Panc1 (cell line): Measurements from ENCODE around the gene CTNND2. TPM values are rescaled to one million over a fixed set of nuclear protein-coding genes. Genes with fewer than 3 reads are reported as not detected.

Source experiments
- ATAC-seq: fragments of 200-7000 bp; cut with Tn5 transposase; 2 replicates; pipeline ENCODE4 v1.9.1; 2020; ENCODE audit warnings: mild to moderate bottlenecking, moderate library complexity
- BruUV-seq: library from RNA; stranded (reverse); fragments of 400-500 nt; replicated peaks from 2 replicates; lab custom pipeline; 2021; lab: Mats Ljungman, UMichigan
- CTCF ChIA-PET: fragments of 300-600 bp; sonication (Branson Sonifier 250); formaldehyde crosslinking; loops from one replicate; lab custom pipeline; 2022; ENCODE audit warnings: antibody characterized with exemption; lab: Charles Lee
- POLR2A ChIA-PET: fragments of 300-600 bp; sonication (Branson Sonifier 250); formaldehyde crosslinking; loops from one replicate; lab custom pipeline; 2022; ENCODE audit warnings: antibody characterized with exemption; lab: Charles Lee
- DNase-seq: peaks from one replicate; pipeline ENCODE4 v3.0.0-alpha.2; 2010; ENCODE audit warnings: low read depth, low spot score
- H3K27ac ChIP-seq: 2 replicates; pipeline ENCODE4 v1.5.1; 2011; ENCODE audit warnings: mild to moderate bottlenecking, low read length, inconsistent platforms
- H3K27me3 ChIP-seq: fragments of 200-500 bp; sonication (Bioruptor generic); 2 replicates; pipeline ENCODE4 v1.6.0; 2014; ENCODE audit warnings: low read length, inconsistent platforms; ENCODE audit not compliant: control insufficient read depth, insufficient read depth
- H3K36me3 ChIP-seq: fragments of 200-500 bp; sonication (Bioruptor generic); 2 replicates; pipeline ENCODE4 v1.5.1; 2014; ENCODE audit warnings: inconsistent platforms, mild to moderate bottlenecking, low read length, moderate library complexity; ENCODE audit not compliant: control insufficient read depth, insufficient read depth
- H3K4me1 ChIP-seq: 2 replicates; pipeline ENCODE4 v1.5.1; 2011; ENCODE audit warnings: inconsistent platforms, mild to moderate bottlenecking, low read length, moderate library complexity; ENCODE audit not compliant: control insufficient read depth, insufficient read depth
- H3K4me3 ChIP-seq, 2 experiments: 2 replicates each; pipeline ENCODE4 v1.5.1; 2011 to 2012; ENCODE audit warnings: low read depth in 2 of 2, low read length in 2 of 2, mild to moderate bottlenecking in 2 of 2, inconsistent platforms in 1 of 2, moderate library complexity in 1 of 2
- H3K9me3 ChIP-seq: fragments of 200-500 bp; sonication (Bioruptor generic); 2 replicates; pipeline ENCODE4 v1.5.1; 2014; ENCODE audit warnings: low read depth, mild to moderate bottlenecking, inconsistent platforms, low read length, moderate library complexity; ENCODE audit not compliant: control insufficient read depth, insufficient read depth
- CTCF ChIP-seq: fragments of 450-650 bp; IDR thresholded peaks from 2 replicates; pipeline ENCODE4 v1.5.1; 2017; ENCODE audit warnings: mild to moderate bottlenecking
- POLR2AphosphoS5 ChIP-seq: IDR thresholded peaks from 2 replicates; pipeline ENCODE4 v1.6.1; 2012; ENCODE audit warnings: mild to moderate bottlenecking, low read depth, low read length, moderate library complexity
- REST ChIP-seq, 2 experiments: IDR thresholded peaks; 2 replicates each; pipeline ENCODE4 v1.6.1; 2011 to 2012; ENCODE audit warnings: low read depth in 2 of 2, control low read depth in 1 of 2, low read length in 1 of 2, mild to moderate bottlenecking in 1 of 2, moderate library complexity in 1 of 2; ENCODE audit not compliant: insufficient read depth in 1 of 2
- SIN3A ChIP-seq: IDR thresholded peaks from 2 replicates; pipeline ENCODE4 v1.6.1; 2012; ENCODE audit warnings: low read depth, mild to moderate bottlenecking, low read length, moderate library complexity, borderline replicate concordance; ENCODE audit not compliant: insufficient read depth
- TCF7L2 ChIP-seq: IDR thresholded peaks from 2 replicates; pipeline ENCODE4 v1.6.1; 2011; ENCODE audit warnings: mild to moderate bottlenecking, low read depth, low read length, inconsistent platforms
- in situ Hi-C: cut with HindIII; loops from 2 replicates; pipeline ENCODE4 v1.10.0; 2016; ENCODE audit warnings: low sequenced_read_pairs, low pct_unique_long_range_greater_than_20kb
- intact Hi-C: fragments of 100-400 bp; cut with micrococcal nuclease; formaldehyde crosslinking; loops from one replicate; pipeline ENCODE4 v1.10.0; 2022; ENCODE audit not compliant: unreplicated experiment
- total RNA-seq: library from RNA; stranded (reverse); gene quantifications from one replicate; pipeline ENCODE4 v1.2.1, GENCODE V29; 2021; ENCODE audit not compliant: unreplicated experiment

CTNND2 gene
- total RNA-seq, 1 experiment from 2014 or later = 1.0 TPM

GRCh38 chr5:11792621-11793020 is 111.6 kb downstream of the CTNND2 start:
- DNase-seq = no peak
- ChIA-PET CTCF (no interaction called here), POLR2A (no interaction called here)
- in situ Hi-C loops = no loop called here
- no peak for TF ChIP-seq TCF7L2
- no peak for TF ChIP-seq SIN3A
- TF ChIP-seq POLR2AphosphoS5 = no peak
- TF ChIP-seq REST (IDR thresholded peaks at IDR 0.05; ENCODE audit: insufficient read depth in 1 of 2, low read depth in 2 of 2, low read length in 1 of 2) = no peak
- no peak for TF ChIP-seq CTCF
- H3K4me1 ChIP-seq = no peaks in the 10 kb centered on the region
- H3K9me3 ChIP-seq = no peaks in the 10 kb centered on the region
- H3K4me3 ChIP-seq = no peak overlapping the region
- intact Hi-C loops = no loop called here
- H3K27me3 ChIP-seq = no peaks in the 10 kb centered on the region
- BruUV-seq = no TSS peak
- no peak overlapping the region for H3K27ac ChIP-seq
- no peak for ATAC-seq
- H3K36me3 ChIP-seq = no peaks in the 10 kb centered on the region

- in situ Hi-C loops = no loop called here
- ATAC-seq (no peak), DNase-seq (no peak)
- Histone ChIP-seq H3K9me3 (no peaks in the 10 kb centered on the region), H3K4me3 (no peak overlapping the region), H3K36me3 (no peaks in the 10 kb centered on the region), H3K27me3 (no peaks in the 10 kb centered on the region), H3K27ac (no peak overlapping the region), H3K4me1 (no peaks in the 10 kb centered on the region)
- no TSS peak for BruUV-seq
- TF ChIP-seq POLR2AphosphoS5 (no peak), REST (IDR thresholded peaks at IDR 0.05; ENCODE audit: insufficient read depth in 1 of 2, low read depth in 2 of 2, low read length in 1 of 2) (no peak), CTCF (no peak), TCF7L2 (no peak), SIN3A (no peak)
- intact Hi-C loops = no loop called here
- ChIA-PET CTCF (no interaction called here), POLR2A (no interaction called here)
These were observed 112.5 kb downstream of the CTNND2 start for GRCh38 chr5:11791792-11792191.
